OCI-LY1 (cell line): Measurements from ENCODE around the gene THOC7.

Experiments
- H2AFZ ChIP-seq: fragments of 200-600 bp; sonication (generic), shearing (Covaris generic); 2 replicates; pipeline ENCODE4 v1.6.0; 2014; ENCODE audit warnings: antibody characterized with exemption, mild to moderate bottlenecking, low read length
- H3F3A ChIP-seq: fragments of 200-600 bp; sonication (generic), shearing (Covaris generic); 2 replicates; pipeline ENCODE4 v1.6.0; 2014; ENCODE audit warnings: mild to moderate bottlenecking, antibody characterized with exemption, low read length, moderate library complexity; ENCODE audit not compliant: insufficient read depth
- H3K27ac ChIP-seq: fragments of 200-600 bp; sonication (generic); 2 replicates; pipeline ENCODE4 v1.5.1; 2014; ENCODE audit warnings: low read length, mixed run types, mild to moderate bottlenecking, low read depth; ENCODE audit not compliant: poor library complexity, severe bottlenecking
- H3K27me3 ChIP-seq: fragments of 200-600 bp; sonication (generic); 2 replicates; pipeline ENCODE4 v1.6.0; 2014; ENCODE audit warnings: antibody characterized with exemption, mild to moderate bottlenecking, low read length, moderate library complexity; ENCODE audit not compliant: insufficient read depth
- H3K36me3 ChIP-seq: fragments of 200-600 bp; sonication (generic); 2 replicates; pipeline ENCODE4 v1.6.1; 2014; ENCODE audit warnings: mild to moderate bottlenecking, antibody characterized with exemption, low read length, moderate library complexity, mixed read lengths; ENCODE audit not compliant: insufficient read depth
- H3K4me1 ChIP-seq: fragments of 200-600 bp; sonication (generic); 2 replicates; pipeline ENCODE4 v1.5.1; 2014; ENCODE audit warnings: mild to moderate bottlenecking, low read length, moderate library complexity; ENCODE audit not compliant: insufficient read depth, severe bottlenecking
- H3K4me2 ChIP-seq: fragments of 200-600 bp; sonication (generic), shearing (Covaris generic); 2 replicates; pipeline ENCODE4 v1.6.1; 2014; ENCODE audit warnings: low read length
- H3K4me3 ChIP-seq: fragments of 200-600 bp; sonication (generic); 2 replicates; pipeline ENCODE4 v1.5.1; 2014; ENCODE audit warnings: low read length, low read depth, mild to moderate bottlenecking, mixed read lengths; ENCODE audit not compliant: poor library complexity, severe bottlenecking
- H3K79me2 ChIP-seq: fragments of 200-600 bp; shearing (Covaris generic); 2 replicates; pipeline ENCODE4 v1.6.1; 2016; ENCODE audit warnings: mixed run types, low read length, mixed read lengths; ENCODE audit not compliant: insufficient read depth
- H3K9ac ChIP-seq: fragments of 200-600 bp; sonication (generic), shearing (Covaris generic); 2 replicates; pipeline ENCODE4 v1.6.1; 2014; ENCODE audit warnings: mild to moderate bottlenecking, low read length, mixed read lengths
- H3K9me2 ChIP-seq: fragments of 200-600 bp; sonication (generic), shearing (Covaris generic); 2 replicates; pipeline ENCODE4 v1.6.1; 2014; ENCODE audit warnings: low read depth, mild to moderate bottlenecking, low read length, mixed read lengths
- H3K9me3 ChIP-seq: fragments of 200-600 bp; shearing (Covaris generic); 2 replicates; pipeline ENCODE4 v1.6.1; 2014; ENCODE audit warnings: low read length, mixed read lengths
- H4K20me1 ChIP-seq: fragments of 200-600 bp; sonication (generic), shearing (Covaris generic); 2 replicates; pipeline ENCODE4 v1.6.0; 2016; ENCODE audit warnings: mild to moderate bottlenecking, low read length; ENCODE audit not compliant: insufficient read depth
- EZH2 ChIP-seq: fragments of 200-600 bp; sonication (generic), shearing (Covaris generic); IDR thresholded peaks from 2 replicates; pipeline ENCODE4 v1.8.0; 2017; ENCODE audit warnings: borderline replicate concordance, mixed run types, mild to moderate bottlenecking, antibody characterized with exemption, low read length, moderate library complexity, mixed read lengths
- TF ChIP-seq, protein P1 (sequence below): fragments of 200-600 bp; sonication (generic), shearing (Covaris generic); IDR thresholded peaks from 2 replicates; pipeline ENCODE4 v1.5.1; 2017; ENCODE audit warnings: mild to moderate bottlenecking, antibody characterized with exemption, low read length, moderate library complexity, mixed read lengths

The THOC7 gene

DNA sequence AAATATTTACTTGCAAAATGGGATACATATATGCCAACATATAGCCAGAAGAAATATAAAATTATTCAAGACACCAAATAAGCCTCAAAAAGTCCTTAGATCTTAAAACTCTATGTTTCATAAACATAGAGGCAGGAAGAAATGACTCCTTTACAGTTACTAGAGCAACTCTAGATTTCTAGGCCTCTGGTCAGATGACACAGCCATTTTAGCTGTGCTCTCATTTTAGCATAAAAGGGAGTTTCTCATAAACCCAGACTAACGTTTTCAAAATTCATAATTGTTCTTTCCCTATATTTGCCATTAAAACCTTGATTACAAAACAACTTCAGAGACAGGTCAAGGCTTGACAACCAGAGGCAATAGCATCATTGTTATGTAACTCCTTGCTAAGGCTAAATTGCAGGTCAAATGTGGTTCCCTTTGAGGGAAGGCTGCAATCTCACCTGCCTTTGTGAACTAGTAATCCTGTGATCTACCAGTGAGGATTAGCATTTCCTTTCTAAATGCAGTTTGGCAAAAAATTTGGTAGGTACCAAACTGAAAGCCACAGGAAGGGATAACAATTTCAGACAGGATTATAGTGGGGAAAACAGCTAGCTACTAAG, 8.2 kb downstream of the THOC7 start:
- H3K4me3 ChIP-seq: no peak overlapping the region
- H3F3A ChIP-seq: no peaks in the 10 kb centered on the region
- no peak overlapping the region for H3K4me2 ChIP-seq
- H3K9me2 ChIP-seq: no peaks in the 10 kb centered on the region
- no peak overlapping the region for H2AFZ ChIP-seq
- H3K9me3 ChIP-seq: no peaks in the 10 kb centered on the region
- no peaks in the 10 kb centered on the region for H3K4me1 ChIP-seq
- no peaks in the 10 kb centered on the region for H4K20me1 ChIP-seq
- no peaks in the 10 kb centered on the region for H3K27me3 ChIP-seq
- peaks cover 71% of the 10 kb centered on the region for H3K79me2 ChIP-seq
- H3K36me3 ChIP-seq: peaks cover 23% of the 10 kb centered on the region
- H3K9ac ChIP-seq: no peak overlapping the region
- no peak overlapping the region for H3K27ac ChIP-seq
- TF ChIP-seq, protein P1, sequence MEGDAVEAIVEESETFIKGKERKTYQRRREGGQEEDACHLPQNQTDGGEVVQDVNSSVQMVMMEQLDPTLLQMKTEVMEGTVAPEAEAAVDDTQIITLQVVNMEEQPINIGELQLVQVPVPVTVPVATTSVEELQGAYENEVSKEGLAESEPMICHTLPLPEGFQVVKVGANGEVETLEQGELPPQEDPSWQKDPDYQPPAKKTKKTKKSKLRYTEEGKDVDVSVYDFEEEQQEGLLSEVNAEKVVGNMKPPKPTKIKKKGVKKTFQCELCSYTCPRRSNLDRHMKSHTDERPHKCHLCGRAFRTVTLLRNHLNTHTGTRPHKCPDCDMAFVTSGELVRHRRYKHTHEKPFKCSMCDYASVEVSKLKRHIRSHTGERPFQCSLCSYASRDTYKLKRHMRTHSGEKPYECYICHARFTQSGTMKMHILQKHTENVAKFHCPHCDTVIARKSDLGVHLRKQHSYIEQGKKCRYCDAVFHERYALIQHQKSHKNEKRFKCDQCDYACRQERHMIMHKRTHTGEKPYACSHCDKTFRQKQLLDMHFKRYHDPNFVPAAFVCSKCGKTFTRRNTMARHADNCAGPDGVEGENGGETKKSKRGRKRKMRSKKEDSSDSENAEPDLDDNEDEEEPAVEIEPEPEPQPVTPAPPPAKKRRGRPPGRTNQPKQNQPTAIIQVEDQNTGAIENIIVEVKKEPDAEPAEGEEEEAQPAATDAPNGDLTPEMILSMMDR: no peak
- no peak for TF ChIP-seq EZH2

DNA sequence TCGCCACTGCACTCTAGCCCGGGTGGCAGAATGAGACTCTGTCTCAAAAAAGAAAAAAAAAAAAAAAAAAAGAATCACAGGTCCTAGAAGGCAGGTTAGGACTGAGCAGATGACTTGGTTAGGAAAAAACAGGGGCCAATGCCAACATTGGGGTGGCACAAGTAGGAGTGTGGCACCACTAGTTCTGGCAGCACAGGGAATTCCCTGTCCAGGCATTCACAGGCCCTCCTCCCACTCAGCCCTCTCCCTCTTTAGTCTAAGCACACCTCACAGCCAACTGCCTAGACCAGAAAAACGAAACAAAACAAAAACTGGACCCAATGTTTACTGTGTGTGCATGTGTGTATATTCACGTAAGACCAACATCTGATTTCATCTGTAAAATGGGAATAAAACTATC, 10.5 kb downstream of the THOC7 start:
- Histone ChIP-seq H3K27ac (no peak overlapping the region), H3K79me2 (peaks cover 64% of the 10 kb centered on the region), H4K20me1 (no peaks in the 10 kb centered on the region), H3K9ac (no peak overlapping the region), H3K9me2 (no peaks in the 10 kb centered on the region), H3K4me1 (no peaks in the 10 kb centered on the region), H3F3A (no peaks in the 10 kb centered on the region), H3K36me3 (peaks cover 23% of the 10 kb centered on the region), H3K27me3 (no peaks in the 10 kb centered on the region), H3K4me2 (no peak overlapping the region), H3K4me3 (no peak overlapping the region), H3K9me3 (no peaks in the 10 kb centered on the region), H2AFZ (no peak overlapping the region)
- TF ChIP-seq, protein P1: no peak
- no peak for TF ChIP-seq EZH2

DNA sequence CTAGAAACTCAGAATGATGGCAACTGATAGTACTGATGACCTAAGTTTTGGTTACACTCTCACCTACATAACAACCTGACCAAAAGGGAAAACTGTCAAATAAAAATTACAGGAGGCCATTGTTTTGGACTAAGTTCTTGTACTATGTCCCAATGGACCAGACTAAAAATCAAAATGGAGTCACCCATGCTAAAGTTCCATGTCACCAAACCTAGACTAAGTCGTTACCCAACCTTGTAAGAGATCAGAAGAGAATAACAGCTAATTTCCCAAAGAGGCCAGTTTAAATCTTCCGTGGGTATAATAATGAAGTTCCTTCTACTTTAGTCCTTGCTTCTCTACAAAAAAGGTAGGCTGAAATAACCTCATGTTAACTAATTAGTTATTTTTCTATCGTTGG, 12.3 kb downstream of the THOC7 start:
- H3K27ac ChIP-seq: no peak overlapping the region
- H3K27me3 ChIP-seq: no peaks in the 10 kb centered on the region
- no peak for TF ChIP-seq EZH2
- TF ChIP-seq, protein P1: no peak
- peaks cover 17% of the 10 kb centered on the region for H3K36me3 ChIP-seq
- peaks cover 50% of the 10 kb centered on the region for H3K79me2 ChIP-seq
- H2AFZ ChIP-seq: no peak overlapping the region
- no peak overlapping the region for H3K9ac ChIP-seq
- no peaks in the 10 kb centered on the region for H3K4me1 ChIP-seq
- H3K4me2 ChIP-seq: no peak overlapping the region
- no peaks in the 10 kb centered on the region for H3K9me3 ChIP-seq
- no peaks in the 10 kb centered on the region for H3F3A ChIP-seq
- H3K9me2 ChIP-seq: no peaks in the 10 kb centered on the region
- H4K20me1 ChIP-seq: no peaks in the 10 kb centered on the region
- no peak overlapping the region for H3K4me3 ChIP-seq
